DMS79 (cell line): ENCODE data around the gene SLC39A3.

Experiments used
- DNase-seq: peaks from one replicate; lab custom pipeline; 2025; lab: John Stamatoyannopoulos, UW

Gene SLC39A3

GRCh38 chr19:2739602-2740313 is at the start of gene SLC39A3:
TSS of gene SLC39A3 (minus strand) at chr19:2740017. CDS start at chr19:2737257, 2,760 bp downstream.
- DNase-seq, result peak; percentile 89

- no peak for DNase-seq
Observed at GRCh38 chr19:2788237-2788636, 48.4 kb upstream of the SLC39A3 start.

GRCh38 chr19:2787115-2787514 is 47.3 kb upstream of the SLC39A3 start:
- no peak for DNase-seq

GRCh38 chr19:2785244-2785997 is 45.6 kb upstream of the SLC39A3 start, which contains the start of gene THOP1:
TSS of gene THOP1 (plus strand) at chr19:2785503. CDS start at chr19:2785663, 160 bp downstream.
- DNase-seq, result peak; percentile 95

GRCh38 chr19:2783781-2784145 is 43.9 kb upstream of the SLC39A3 start:
- no peak for DNase-seq

GRCh38 chr19:2782936-2783780 is 43.3 kb upstream of the SLC39A3 start, which contains the start of gene SGTA:
TSS of gene SGTA (minus strand) at chr19:2783273. CDS start at chr19:2769068, 14,205 bp downstream.
- peak; percentile 99 for DNase-seq

- no peak for DNase-seq
Observed at GRCh38 chr19:2782329-2782935, 42.6 kb upstream of the SLC39A3 start.

- no peak for DNase-seq
Observed at GRCh38 chr19:2780284-2780683, 40.5 kb upstream of the SLC39A3 start.

GRCh38 chr19:2779121-2779740 is 39.4 kb upstream of the SLC39A3 start:
- DNase-seq, result no peak

- DNase-seq, result no peak
Observed at GRCh38 chr19:2777952-2778683, 38.3 kb upstream of the SLC39A3 start.

- no peak for DNase-seq
Observed at GRCh38 chr19:2775556-2776430, 36.0 kb upstream of the SLC39A3 start.

GRCh38 chr19:2774953-2775555 is 35.2 kb upstream of the SLC39A3 start:
- no peak for DNase-seq

GRCh38 chr19:2774083-2774679 is 34.4 kb upstream of the SLC39A3 start:
- DNase-seq, result no peak

- no peak for DNase-seq
Observed at GRCh38 chr19:2771786-2772674, 32.2 kb upstream of the SLC39A3 start.

- no peak for DNase-seq
Observed at GRCh38 chr19:2770055-2771013, 30.5 kb upstream of the SLC39A3 start.

GRCh38 chr19:2769218-2769617 is 29.4 kb upstream of the SLC39A3 start:
- DNase-seq, result no peak
